ENCODE data around the gene DLEU7. TPM values are rescaled to one million over a fixed set of nuclear protein-coding genes. Genes with fewer than 3 reads are reported as not detected.

DLEU7 gene
- total and polyA plus RNA-seq, 4 donors, result 0.49 to 2.5 (median 0.73) TPM

GRCh38 chr13:50883728-50884127 is 40.2 kb upstream of the DLEU7 start:
- H3K4me3 ChIP-seq, result no peak overlapping the region
- H3K9me3 ChIP-seq (ENCODE audit: control insufficient read depth in 4 of 4, insufficient read depth in 3 of 4, low read length in 3 of 4), result no peaks in the 10 kb centered on the region
- TF ChIP-seq CTCF (IDR thresholded peaks at IDR 0.05; ENCODE audit: control extremely low read depth, extremely low read depth), result no peak
- H3K36me3 ChIP-seq (ENCODE audit: control insufficient read depth in 4 of 4, insufficient read depth in 4 of 4, low read length in 4 of 4), result no peaks in the 10 kb centered on the region
- H3K27me3 ChIP-seq (ENCODE audit: control insufficient read depth in 3 of 3, insufficient read depth in 3 of 3, low read length in 2 of 3), result no peaks in the 10 kb centered on the region
- DNase-seq (no peak), ATAC-seq (ENCODE audit: insufficient read depth, low FRiP score) (no peak)
- WGBS, 2 donors, result 88 to 95% methylated on average over 1 of the region's 1 CpG
- H3K27ac ChIP-seq (ENCODE audit: low read depth in 1 of 2, low read length in 1 of 2), result no peak overlapping the region
- no peak overlapping the region for H3K9ac ChIP-seq (ENCODE audit: insufficient read depth in 1 of 2, low read length in 2 of 2)
- H3K4me1 ChIP-seq (ENCODE audit: control insufficient read depth in 5 of 5, insufficient read depth in 5 of 5, low read length in 5 of 5), result no peaks in the 10 kb centered on the region

GRCh38 chr13:50882816-50883435 is 39.4 kb upstream of the DLEU7 start:
- Histone ChIP-seq H3K4me3 (no peak overlapping the region), H3K9ac (ENCODE audit: insufficient read depth in 1 of 2, low read length in 2 of 2) (no peak overlapping the region), H3K27ac (ENCODE audit: low read depth in 1 of 2, low read length in 1 of 2) (no peak overlapping the region), H3K4me1 (ENCODE audit: control insufficient read depth in 5 of 5, insufficient read depth in 5 of 5, low read length in 5 of 5) (no peaks in the 10 kb centered on the region), H3K9me3 (ENCODE audit: control insufficient read depth in 4 of 4, insufficient read depth in 3 of 4, low read length in 3 of 4) (no peaks in the 10 kb centered on the region), H3K36me3 (ENCODE audit: control insufficient read depth in 4 of 4, insufficient read depth in 4 of 4, low read length in 4 of 4) (no peaks in the 10 kb centered on the region), H3K27me3 (ENCODE audit: control insufficient read depth in 3 of 3, insufficient read depth in 3 of 3, low read length in 2 of 3) (no peaks in the 10 kb centered on the region)
- DNase-seq (no peak), ATAC-seq (ENCODE audit: insufficient read depth, low FRiP score) (no peak)
- TF ChIP-seq CTCF (IDR thresholded peaks at IDR 0.05; ENCODE audit: control extremely low read depth, extremely low read depth), result no peak
- 56 to 81% methylated on average over 5 of the region's 5 CpGs for WGBS, 2 donors

GRCh38 chr13:50873991-50874390 is 30.5 kb upstream of the DLEU7 start:
- DNase-seq (no peak), ATAC-seq (ENCODE audit: insufficient read depth, low FRiP score) (no peak)
- WGBS, 2 donors, result 95 to 98% methylated on average over 2 of the region's 2 CpGs
- Histone ChIP-seq H3K4me3 (no peak overlapping the region), H3K4me1 (ENCODE audit: control insufficient read depth in 5 of 5, insufficient read depth in 5 of 5, low read length in 5 of 5) (no peaks in the 10 kb centered on the region), H3K9ac (ENCODE audit: insufficient read depth in 1 of 2, low read length in 2 of 2) (no peak overlapping the region), H3K27me3 (ENCODE audit: control insufficient read depth in 3 of 3, insufficient read depth in 3 of 3, low read length in 2 of 3) (no peaks in the 10 kb centered on the region), H3K9me3 (ENCODE audit: control insufficient read depth in 4 of 4, insufficient read depth in 3 of 4, low read length in 3 of 4) (no peaks in the 10 kb centered on the region), H3K36me3 (ENCODE audit: control insufficient read depth in 4 of 4, insufficient read depth in 4 of 4, low read length in 4 of 4) (no peaks in the 10 kb centered on the region), H3K27ac (ENCODE audit: low read depth in 1 of 2, low read length in 1 of 2) (no peak overlapping the region)
- TF ChIP-seq CTCF (IDR thresholded peaks at IDR 0.05; ENCODE audit: control extremely low read depth, extremely low read depth), result no peak

- H3K36me3 ChIP-seq (ENCODE audit: control insufficient read depth in 4 of 4, insufficient read depth in 4 of 4, low read length in 4 of 4), result no peaks in the 10 kb centered on the region
- ATAC-seq (ENCODE audit: insufficient read depth, low FRiP score) (no peak), DNase-seq (no peak)
- H3K4me3 ChIP-seq, result no peak overlapping the region
- no peak overlapping the region for H3K9ac ChIP-seq (ENCODE audit: insufficient read depth in 1 of 2, low read length in 2 of 2)
- H3K27ac ChIP-seq (ENCODE audit: low read depth in 1 of 2, low read length in 1 of 2), result no peak overlapping the region
- WGBS, 2 donors, result 79 to 84% methylated on average over 2 of the region's 2 CpGs
- H3K27me3 ChIP-seq (ENCODE audit: control insufficient read depth in 3 of 3, insufficient read depth in 3 of 3, low read length in 2 of 3), result no peaks in the 10 kb centered on the region
- no peaks in the 10 kb centered on the region for H3K9me3 ChIP-seq (ENCODE audit: control insufficient read depth in 4 of 4, insufficient read depth in 3 of 4, low read length in 3 of 4)
- no peaks in the 10 kb centered on the region for H3K4me1 ChIP-seq (ENCODE audit: control insufficient read depth in 5 of 5, insufficient read depth in 5 of 5, low read length in 5 of 5)
- no peak for TF ChIP-seq CTCF (IDR thresholded peaks at IDR 0.05; ENCODE audit: control extremely low read depth, extremely low read depth)
These were observed 30.0 kb upstream of the DLEU7 start for GRCh38 chr13:50873467-50873866.
